Inflammatory macrophage treated with lipopolysaccharide for 4 hours (primary cell): ENCODE measurements around the gene GPR179.

Experiments
- DNase-seq: peaks from one replicate; pipeline ENCODE4 v3.0.0-alpha.2; 2020

The GPR179 gene

GRCh38 chr17:38342886-38343607, 709 bp downstream of the GPR179 start:
- DNase-seq: no peak

- DNase-seq: no peak
Observed at GRCh38 chr17:38341035-38341721, 2.6 kb downstream of the GPR179 start.

- no peak for DNase-seq
Observed at GRCh38 chr17:38339891-38340290, 3.9 kb downstream of the GPR179 start.

- DNase-seq: no peak
Observed at GRCh38 chr17:38338535-38338934, 5.2 kb downstream of the GPR179 start.

- no peak for DNase-seq
Observed at GRCh38 chr17:38338053-38338452, 5.7 kb downstream of the GPR179 start.

- no peak for DNase-seq
Observed at GRCh38 chr17:38336838-38337237, 6.9 kb downstream of the GPR179 start.

GRCh38 chr17:38334480-38335364, 9.0 kb downstream of the GPR179 start:
- no peak for DNase-seq

GRCh38 chr17:38333635-38334295, 10.0 kb downstream of the GPR179 start:
- DNase-seq: peak; percentile 9

GRCh38 chr17:38332735-38333134, 11.0 kb downstream of the GPR179 start:
- no peak for DNase-seq

GRCh38 chr17:38330941-38331411, 12.8 kb downstream of the GPR179 start:
- DNase-seq: no peak

- DNase-seq: no peak
Observed at GRCh38 chr17:38329808-38330730, 13.7 kb downstream of the GPR179 start.

GRCh38 chr17:38329284-38329683, 14.5 kb downstream of the GPR179 start:
- DNase-seq: no peak

GRCh38 chr17:38328620-38329019, 15.1 kb downstream of the GPR179 start:
- no peak for DNase-seq

- DNase-seq: no peak
Observed at GRCh38 chr17:38327936-38328335, 15.8 kb downstream of the GPR179 start.

- peak; percentile 53 for DNase-seq
Observed at GRCh38 chr17:38326996-38327792, 16.6 kb downstream of the GPR179 start.

- no peak for DNase-seq
Observed at GRCh38 chr17:38325221-38325851, 18.4 kb downstream of the GPR179 start.

GRCh38 chr17:38324772-38325171, 19.0 kb downstream of the GPR179 start:
- DNase-seq: no peak

- DNase-seq: no peak
Observed at GRCh38 chr17:38324141-38324697, 19.5 kb downstream of the GPR179 start.

- no peak for DNase-seq
Observed at GRCh38 chr17:38322897-38323296, 20.9 kb downstream of the GPR179 start.
